GM10266 (cell line): Measurements from ENCODE around the gene OVCH1.

Experiments used
- DNase-seq: peaks from one replicate; pipeline ENCODE4 v3.0.0; 2012; ENCODE audit errors: extremely low spot score
- CTCF ChIP-seq: IDR thresholded peaks from 2 replicates; pipeline ENCODE4 v1.5.1; 2012; ENCODE audit warnings: mild to moderate bottlenecking, low read depth; ENCODE audit not compliant: control insufficient read depth, insufficient read depth; ENCODE audit errors: missing control alignments

Gene OVCH1, protein sequence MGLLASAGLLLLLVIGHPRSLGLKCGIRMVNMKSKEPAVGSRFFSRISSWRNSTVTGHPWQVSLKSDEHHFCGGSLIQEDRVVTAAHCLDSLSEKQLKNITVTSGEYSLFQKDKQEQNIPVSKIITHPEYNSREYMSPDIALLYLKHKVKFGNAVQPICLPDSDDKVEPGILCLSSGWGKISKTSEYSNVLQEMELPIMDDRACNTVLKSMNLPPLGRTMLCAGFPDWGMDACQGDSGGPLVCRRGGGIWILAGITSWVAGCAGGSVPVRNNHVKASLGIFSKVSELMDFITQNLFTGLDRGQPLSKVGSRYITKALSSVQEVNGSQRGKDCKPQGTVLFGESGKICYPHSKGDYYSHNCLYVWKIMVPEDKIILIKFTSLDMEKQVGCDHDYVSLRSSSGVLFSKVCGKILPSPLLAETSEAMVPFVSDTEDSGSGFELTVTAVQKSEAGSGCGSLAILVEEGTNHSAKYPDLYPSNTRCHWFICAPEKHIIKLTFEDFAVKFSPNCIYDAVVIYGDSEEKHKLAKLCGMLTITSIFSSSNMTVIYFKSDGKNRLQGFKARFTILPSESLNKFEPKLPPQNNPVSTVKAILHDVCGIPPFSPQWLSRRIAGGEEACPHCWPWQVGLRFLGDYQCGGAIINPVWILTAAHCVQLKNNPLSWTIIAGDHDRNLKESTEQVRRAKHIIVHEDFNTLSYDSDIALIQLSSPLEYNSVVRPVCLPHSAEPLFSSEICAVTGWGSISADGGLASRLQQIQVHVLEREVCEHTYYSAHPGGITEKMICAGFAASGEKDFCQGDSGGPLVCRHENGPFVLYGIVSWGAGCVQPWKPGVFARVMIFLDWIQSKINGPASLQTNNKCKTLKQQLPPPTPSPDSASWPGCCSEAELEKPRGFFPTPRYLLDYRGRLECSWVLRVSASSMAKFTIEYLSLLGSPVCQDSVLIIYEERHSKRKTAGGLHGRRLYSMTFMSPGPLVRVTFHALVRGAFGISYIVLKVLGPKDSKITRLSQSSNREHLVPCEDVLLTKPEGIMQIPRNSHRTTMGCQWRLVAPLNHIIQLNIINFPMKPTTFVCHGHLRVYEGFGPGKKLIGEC

GRCh38 chr12:29497588-29497987 lies at the start of gene OVCH1:
TSS of gene OVCH1 (minus strand) at chr12:29497686. CDS start at chr12:29497686, 0 bp downstream.
- TF ChIP-seq CTCF: no peak
- DNase-seq: no peak

DNA sequence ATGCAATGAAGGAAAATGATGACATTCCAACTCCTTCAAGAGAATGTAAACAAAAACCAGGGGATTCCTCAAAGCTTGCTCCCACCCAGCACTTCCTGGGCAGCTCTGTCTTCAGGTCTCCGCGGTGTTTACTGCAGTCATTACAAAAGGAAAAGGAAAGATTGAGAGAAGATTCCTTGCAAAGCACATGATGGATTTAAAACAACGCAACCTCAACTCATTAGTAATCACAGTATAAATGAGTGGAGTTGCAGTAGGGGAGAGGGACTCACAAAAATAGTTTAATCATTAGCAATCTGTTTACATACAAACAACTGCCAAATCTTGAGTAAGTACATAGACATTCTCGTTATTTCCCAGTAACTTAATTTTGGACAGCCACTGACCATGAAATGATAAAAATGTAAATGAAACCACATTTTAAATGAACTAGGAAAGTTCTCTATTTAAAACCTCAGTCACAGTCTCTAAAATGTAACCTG lies 49.7 kb upstream of the OVCH1 start:
- DNase-seq: no peak
- TF ChIP-seq CTCF: no peak

- DNase-seq: no peak
- no peak for TF ChIP-seq CTCF
Observed at GRCh38 chr12:29546000-29546399, 48.5 kb upstream of the OVCH1 start.

DNA sequence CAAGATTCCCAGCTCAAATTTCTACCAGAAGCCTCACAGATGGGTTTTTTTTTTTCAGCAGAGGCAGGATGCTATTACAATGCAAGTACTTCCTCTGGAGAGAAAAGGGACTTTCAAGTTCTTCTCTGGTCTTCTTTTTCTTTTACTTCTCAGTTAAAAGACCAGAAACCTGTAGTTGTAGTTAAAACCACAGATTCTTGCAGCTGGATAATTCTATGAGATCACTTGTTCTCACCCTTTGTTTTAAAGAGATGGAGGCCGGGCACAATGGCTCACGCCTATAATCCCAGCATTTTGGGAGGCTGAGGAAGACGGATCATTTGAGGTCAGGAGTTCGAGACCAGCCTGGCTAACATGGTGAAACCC lies 47.6 kb upstream of the OVCH1 start:
- DNase-seq: peak; percentile 13
- TF ChIP-seq CTCF: no peak

DNA sequence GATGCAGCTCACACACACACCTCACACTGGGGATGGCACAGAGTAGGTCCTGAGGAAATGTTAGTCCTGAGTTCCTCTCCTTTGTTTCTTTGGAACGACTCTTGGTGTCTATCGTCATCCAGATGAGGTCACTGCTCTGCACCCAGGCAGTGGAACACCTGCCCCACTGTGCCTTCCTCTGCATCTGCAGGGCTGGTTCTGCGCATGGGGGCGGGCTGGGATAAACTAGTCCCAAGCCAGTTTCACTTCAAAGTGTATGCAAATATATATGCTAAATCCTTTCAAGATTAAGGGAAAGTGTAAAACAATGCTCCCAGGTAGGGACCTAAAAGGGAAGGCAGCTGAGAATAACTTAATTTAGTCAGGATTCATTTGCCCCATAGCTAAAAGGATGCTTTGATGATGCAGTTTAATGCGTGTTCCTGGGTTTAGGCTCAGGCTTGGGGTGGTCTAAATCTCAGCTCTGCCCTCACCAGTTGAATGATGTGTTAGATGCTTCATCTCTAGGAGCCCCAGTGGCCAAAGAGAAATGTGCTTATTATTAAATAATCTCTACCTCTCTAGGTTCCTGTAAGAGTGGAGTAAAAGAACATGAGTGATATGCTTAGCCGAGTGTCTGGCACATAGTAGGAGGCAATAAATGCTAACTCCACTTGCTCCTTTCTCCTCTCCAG lies 47.1 kb upstream of the OVCH1 start:
- DNase-seq: no peak
- no peak for TF ChIP-seq CTCF

DNA sequence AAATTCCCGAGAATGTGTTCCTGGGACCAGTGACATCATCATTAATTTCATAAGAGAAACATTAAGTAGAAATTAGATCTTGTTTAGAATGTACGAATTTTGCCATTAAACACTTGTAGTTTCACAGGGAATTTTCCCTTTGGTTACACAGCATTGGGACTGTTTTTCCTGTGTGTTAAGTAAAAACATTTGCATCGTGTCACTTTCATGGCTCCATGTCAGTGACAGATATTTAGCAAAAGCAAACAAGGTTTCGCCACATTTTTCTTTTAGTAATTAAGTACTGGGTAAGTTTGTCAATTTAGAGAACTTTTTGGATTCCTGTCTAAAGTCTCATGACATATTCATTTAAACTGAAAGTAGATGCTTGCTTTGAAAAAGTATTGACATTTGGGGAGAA lies 45.5 kb upstream of the OVCH1 start:
- TF ChIP-seq CTCF: no peak
- DNase-seq: no peak
